Erythroblast (primary cell): ENCODE results near the gene SPATA46.

Experiments used
- DNase-seq, 2 experiments: peaks; one replicate each; lab custom pipeline; 2025; lab: John Stamatoyannopoulos, UW
- GATA1 ChIP-seq: IDR thresholded peaks from 2 replicates; pipeline ENCODE4 v1.6.1; 2011; ENCODE audit warnings: low read depth, mild to moderate bottlenecking, control low read depth, low read length, moderate library complexity
- POLR2A ChIP-seq: IDR thresholded peaks from 2 replicates; pipeline ENCODE4 v1.6.1; 2011; ENCODE audit warnings: mild to moderate bottlenecking, low read length

The SPATA46 gene

GRCh38 chr1:162380061-162380846 lies 3.6 kb upstream of the SPATA46 start:
- peak; percentile 22 to 40 for DNase-seq
- TF ChIP-seq POLR2A (no peak), GATA1 (no peak)

DNA sequence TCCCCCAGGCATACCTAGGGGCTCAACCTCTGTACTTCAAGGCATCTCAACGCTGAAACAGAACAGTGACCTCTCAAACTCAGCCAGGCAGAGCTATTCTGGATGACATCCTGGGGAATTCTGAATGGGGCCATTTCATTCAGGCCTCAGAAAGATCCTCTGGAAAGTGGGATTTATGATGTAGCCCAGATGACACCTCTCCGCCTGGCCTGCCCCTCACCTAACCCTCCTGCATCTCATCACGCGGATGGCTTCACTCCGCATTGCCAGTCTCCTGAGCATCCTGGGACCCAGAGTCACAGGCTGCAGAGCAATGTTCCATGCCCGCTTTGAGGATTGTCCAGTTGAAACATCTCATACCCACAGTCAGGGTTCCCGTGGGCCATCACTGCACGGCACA lies 1.2 kb downstream of the SPATA46 start:
- no peak for TF ChIP-seq POLR2A
- DNase-seq = no peak

GRCh38 chr1:162374406-162374805 lies 2.2 kb downstream of the SPATA46 start:
- DNase-seq = no peak
- TF ChIP-seq POLR2A = no peak
- TF ChIP-seq GATA1 = no peak

DNA sequence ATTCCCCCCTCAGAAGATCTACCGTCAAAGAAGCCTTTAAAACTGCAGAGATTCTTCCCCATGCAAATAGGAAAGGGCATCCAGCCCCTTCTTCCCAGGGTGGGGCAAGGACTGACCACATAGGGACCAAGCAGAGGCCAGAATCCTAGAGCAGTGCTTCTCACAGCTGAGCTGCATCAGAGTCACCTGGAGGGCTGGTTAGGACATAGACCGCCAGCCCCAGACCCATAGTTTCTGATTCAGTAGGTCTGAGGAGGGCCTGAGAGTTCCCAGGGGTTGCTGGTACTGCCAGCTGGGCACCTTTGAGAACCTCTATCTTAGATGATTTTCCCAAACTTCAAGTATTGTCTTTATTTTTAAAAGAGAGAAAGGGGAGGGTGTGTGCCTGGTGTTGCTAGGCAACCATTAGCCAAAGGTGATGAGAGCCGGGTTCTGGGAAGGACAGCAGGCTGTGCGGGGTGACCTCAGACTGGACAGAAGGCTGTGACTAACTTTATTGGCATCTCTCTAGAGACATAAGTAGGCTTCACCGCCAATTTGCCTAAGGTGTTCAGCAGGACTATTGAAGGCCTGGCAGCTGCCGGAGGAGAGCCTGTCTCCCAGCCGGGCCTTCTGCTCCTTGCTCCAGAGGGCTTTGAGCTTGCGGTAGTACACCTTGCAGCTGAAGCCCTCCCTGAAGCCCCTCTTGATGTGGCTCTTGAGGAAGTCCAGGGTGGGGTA lies 3.0 kb downstream of the SPATA46 start:
- TF ChIP-seq POLR2A (no peak), GATA1 (no peak)

GRCh38 chr1:162373072-162373427 lies 3.6 kb downstream of the SPATA46 start:
- TF ChIP-seq POLR2A (no peak), GATA1 (no peak)
- no peak for DNase-seq

More for the DNA sequence above, 3.0 kb downstream of the SPATA46 start:
- no peak for DNase-seq

GRCh38 chr1:162372159-162373071 lies 4.2 kb downstream of the SPATA46 start:
- DNase-seq = peak; percentile 81 to 92
- peak; percentile 33 for TF ChIP-seq GATA1
- no peak for TF ChIP-seq POLR2A

GRCh38 chr1:162371611-162372010 lies 5.0 kb downstream of the SPATA46 start:
- DNase-seq = no peak
- no peak for TF ChIP-seq GATA1
- TF ChIP-seq POLR2A = no peak

GRCh38 chr1:162370721-162371120 lies 5.9 kb downstream of the SPATA46 start:
- TF ChIP-seq POLR2A = no peak
- TF ChIP-seq GATA1 = no peak
- DNase-seq = no peak

DNA sequence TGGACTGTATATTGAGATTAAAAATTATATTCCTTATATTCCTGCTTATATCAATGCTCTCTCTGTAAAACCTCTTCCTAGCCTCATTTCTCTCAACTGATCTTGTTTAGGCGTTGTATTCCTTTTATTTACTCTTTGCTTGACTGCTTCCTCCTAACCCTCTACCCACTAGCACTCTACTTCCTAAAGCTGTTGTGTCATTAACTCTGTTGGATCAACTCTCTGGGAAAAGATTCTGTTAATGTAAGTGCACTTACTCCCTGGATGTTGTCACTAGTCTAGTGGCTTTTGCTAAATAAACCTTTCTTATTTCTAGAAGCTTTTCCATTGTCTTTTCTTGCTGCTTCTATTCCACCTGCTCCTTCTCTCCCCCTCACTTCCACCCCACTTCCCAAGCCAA lies 6.5 kb downstream of the SPATA46 start:
- no peak for TF ChIP-seq GATA1

GRCh38 chr1:162369571-162369970 lies 7.1 kb downstream of the SPATA46 start:
- no peak for TF ChIP-seq POLR2A
- no peak for TF ChIP-seq GATA1
- no peak for DNase-seq

More for the DNA sequence above, 6.5 kb downstream of the SPATA46 start:
- no peak for DNase-seq

DNA sequence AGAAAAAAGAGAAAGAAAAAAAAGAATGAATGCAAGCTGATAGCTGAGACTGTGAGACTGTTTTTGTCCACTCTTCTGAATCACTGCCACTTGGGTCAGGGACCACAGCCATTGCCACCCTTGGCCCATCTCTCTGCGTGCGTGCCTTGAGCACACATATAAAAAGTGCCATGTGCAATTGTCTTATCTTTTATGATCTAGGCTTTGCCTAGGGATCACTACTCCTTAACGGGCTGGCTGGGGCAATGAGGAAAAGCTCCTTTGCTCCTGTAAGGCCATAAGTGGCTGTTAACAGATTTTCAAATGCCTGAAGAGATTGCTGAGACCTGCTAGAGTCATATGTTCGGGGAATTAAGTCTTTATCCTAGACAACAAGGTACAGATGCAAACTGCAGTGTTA lies 8.2 kb downstream of the SPATA46 start:
- no peak for DNase-seq
- TF ChIP-seq POLR2A = no peak
- no peak for TF ChIP-seq GATA1

DNA sequence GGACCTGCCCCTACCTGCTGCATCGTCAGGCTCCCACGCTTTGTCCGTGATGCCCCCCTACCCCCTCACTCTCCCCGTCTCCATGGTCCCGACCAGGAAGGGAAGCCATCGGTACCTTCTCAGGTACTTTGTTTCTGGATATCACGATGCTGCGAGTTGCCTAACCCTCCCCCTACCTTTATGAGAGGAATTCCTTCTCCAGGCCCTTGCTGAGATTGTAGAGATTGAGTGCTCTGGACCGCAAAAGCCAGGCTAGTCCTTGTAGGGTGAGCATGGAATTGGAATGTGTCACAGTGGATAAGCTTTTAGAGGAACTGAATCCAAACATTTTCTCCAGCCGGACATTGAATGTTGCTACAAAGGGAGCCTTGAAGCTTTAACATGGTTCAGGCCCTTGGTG lies 8.9 kb downstream of the SPATA46 start:
- no peak for TF ChIP-seq POLR2A
- TF ChIP-seq GATA1 = no peak
- no peak for DNase-seq

- TF ChIP-seq POLR2A = no peak
- no peak for TF ChIP-seq GATA1
- DNase-seq = no peak
Measured at GRCh38 chr1:162367073-162367472, 9.6 kb downstream of the SPATA46 start.

DNA sequence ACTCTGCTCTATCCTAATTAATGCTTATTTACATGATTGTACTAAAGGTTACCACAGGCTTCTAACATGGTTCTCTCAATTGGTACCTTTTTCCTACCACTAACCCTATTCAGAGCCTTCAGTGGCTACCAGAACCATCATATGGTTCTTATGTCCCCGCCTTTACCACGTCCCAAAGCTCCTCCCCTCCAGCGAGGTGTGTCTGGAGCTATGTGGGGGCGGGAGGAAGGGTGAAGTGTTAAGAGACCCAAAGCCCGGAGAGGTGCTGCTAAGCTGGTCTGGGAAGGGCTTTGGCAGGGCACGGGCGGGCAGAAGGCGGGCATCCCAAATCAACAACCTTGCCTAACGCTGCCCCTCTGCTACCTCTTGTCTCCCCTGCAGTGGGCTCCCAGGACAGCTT lies 10.0 kb downstream of the SPATA46 start:
- no peak for DNase-seq
- no peak for TF ChIP-seq GATA1
- no peak for TF ChIP-seq POLR2A
